Gastrocnemius medialis (tissue), 4 donors: ENCODE data around the gene MYT1. TPM values are rescaled to one million over a fixed set of nuclear protein-coding genes. Genes with fewer than 3 reads are reported as not detected.

Source experiments
- ATAC-seq, 2 donors: fragments of 150-250 bp; one replicate each; pipeline ENCODE4 v1.9.1; 2016
- DNase-seq, 2 donors: peaks; one replicate each; pipeline ENCODE4 v3.0.0-alpha.2; 2019
- H3K27ac ChIP-seq, 4 donors: fragments of 200-600 bp; sonication (generic); 1 replicate in 1 of 4; 2 replicates in 3 of 4; pipeline ENCODE4 v1.5.1; 2016 to 2018; ENCODE audit warnings: mild to moderate bottlenecking in 2 of 4, moderate library complexity in 1 of 4
- H3K27me3 ChIP-seq, 3 donors: fragments of 200-600 bp; sonication (generic) in 2 of 3; 1 replicate in 1 of 3; 2 replicates in 2 of 3; pipeline versions ENCODE4 v1.5.1 to v1.6.0; 2016 to 2019; ENCODE audit warnings: mild to moderate bottlenecking in 1 of 3, moderate library complexity in 1 of 3
- H3K36me3 ChIP-seq, 2 donors: fragments of 200-600 bp; sonication (generic) in 1 of 2; one replicate each; pipeline ENCODE4 v1.5.1; 2017 to 2018
- H3K4me1 ChIP-seq, 2 donors: fragments of 200-600 bp; sonication (generic) in 1 of 2; one replicate each; pipeline ENCODE4 v1.5.1; 2016 to 2017; ENCODE audit warnings: mild to moderate bottlenecking in 2 of 2
- H3K4me3 ChIP-seq, 4 donors: fragments of 200-600 bp; sonication (generic) in 3 of 4; 1 replicate in 1 of 4; 2 replicates in 3 of 4; pipeline ENCODE4 v1.5.1; 2016 to 2019; ENCODE audit warnings: mild to moderate bottlenecking in 2 of 4
- H3K9me3 ChIP-seq, 3 donors: fragments of 200-600 bp; sonication (generic) in 2 of 3; 1 replicate in 1 of 3; 2 replicates in 2 of 3; pipeline ENCODE4 v1.5.1; 2016 to 2019
- POLR2A ChIP-seq, 2 donors: fragments of 450-650 bp; IDR thresholded peaks; one replicate each; pipeline ENCODE4 v1.6.1; 2017; ENCODE audit warnings: antibody characterized with exemption in 2 of 2, mild to moderate bottlenecking in 2 of 2, moderate library complexity in 2 of 2
- in situ Hi-C, 4 donors: fragments of 200-750 bp; cut with MboI; loops; one replicate each; pipeline versions ENCODE4 v1.15.0 to v1.8.0; 2017; ENCODE audit warnings: low sequenced_read_pairs in 4 of 4
- intact Hi-C: fragments of 100-400 bp; cut with DNase I; formaldehyde crosslinking; loops from one replicate; pipeline ENCODE4 v1.15.1; 2023; ENCODE audit warnings: low total_unique reads
- total RNA-seq, 4 donors: library from RNA; depleted of rRNA; stranded (reverse); fragments of >200 nt; gene quantifications; one replicate each; pipeline versions ENCODE4 v1.1.0 to v1.2.3, GENCODE V29; 2016
- TF ChIP-seq, protein P1 (sequence below), 5 experiments: fragments of 450-650 bp in 3 of 5; fragments of 200-600 bp in 2 of 5; sonication (generic) in 2 of 5; IDR thresholded peaks in 4 of 5; conservative IDR thresholded peaks in 1 of 5; 1 replicate in 4 of 5; 2 replicates in 1 of 5; pipeline ENCODE4 v1.5.1; 2016 to 2019; ENCODE audit warnings: antibody characterized with exemption in 5 of 5, mild to moderate bottlenecking in 3 of 5, moderate library complexity in 3 of 5

MYT1 gene
- total RNA-seq, 4 donors from 2014 or later, result not detected

DNA sequence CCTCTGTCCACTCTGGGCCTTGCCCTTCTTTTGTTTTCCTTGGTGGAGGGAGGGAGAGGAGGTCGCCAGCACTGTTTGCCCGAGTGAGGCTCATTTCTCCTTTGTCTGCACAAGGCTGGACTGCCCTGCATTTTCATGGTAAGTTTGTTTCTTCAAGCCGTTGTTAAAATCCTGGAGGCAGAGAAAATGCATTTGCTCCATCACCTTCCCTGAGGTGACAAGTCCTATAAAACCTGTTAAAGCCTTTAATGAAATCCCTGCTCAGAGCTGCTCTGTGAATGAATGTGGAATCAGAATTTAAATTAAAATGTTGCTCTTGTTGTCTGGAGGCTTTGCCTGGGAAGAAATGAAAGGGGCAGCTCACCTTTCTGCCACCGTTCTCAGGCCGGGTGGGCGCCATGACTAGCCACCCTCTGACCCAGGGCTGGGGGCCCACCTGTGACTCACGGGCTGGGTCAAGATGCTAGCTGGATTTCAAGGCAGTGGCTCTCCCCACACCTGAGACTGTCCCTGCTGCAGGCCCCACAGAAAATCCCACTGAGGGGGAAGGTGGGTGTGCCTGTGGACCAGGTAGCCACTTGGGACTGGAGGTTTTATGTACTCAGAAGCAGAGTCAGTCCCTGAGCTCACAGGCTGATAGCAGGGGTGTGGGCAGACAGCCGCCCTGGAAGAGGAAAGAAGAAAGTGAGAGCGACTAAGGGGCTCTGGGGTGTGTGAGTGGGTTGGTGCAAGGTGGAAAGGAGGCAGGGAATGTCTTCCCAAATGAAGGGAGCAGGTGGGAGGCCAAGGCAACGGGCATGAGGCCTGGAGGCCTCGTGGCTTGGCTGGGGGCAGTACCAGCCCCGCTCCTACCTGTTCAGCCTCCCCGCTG lies 24.0 kb upstream of the MYT1 start:
- H3K4me1 ChIP-seq, result no peaks in the 10 kb centered on the region
- no peak overlapping the region for H3K27ac ChIP-seq
- in situ Hi-C loops, result no loop called here
- TF ChIP-seq, protein P1, sequence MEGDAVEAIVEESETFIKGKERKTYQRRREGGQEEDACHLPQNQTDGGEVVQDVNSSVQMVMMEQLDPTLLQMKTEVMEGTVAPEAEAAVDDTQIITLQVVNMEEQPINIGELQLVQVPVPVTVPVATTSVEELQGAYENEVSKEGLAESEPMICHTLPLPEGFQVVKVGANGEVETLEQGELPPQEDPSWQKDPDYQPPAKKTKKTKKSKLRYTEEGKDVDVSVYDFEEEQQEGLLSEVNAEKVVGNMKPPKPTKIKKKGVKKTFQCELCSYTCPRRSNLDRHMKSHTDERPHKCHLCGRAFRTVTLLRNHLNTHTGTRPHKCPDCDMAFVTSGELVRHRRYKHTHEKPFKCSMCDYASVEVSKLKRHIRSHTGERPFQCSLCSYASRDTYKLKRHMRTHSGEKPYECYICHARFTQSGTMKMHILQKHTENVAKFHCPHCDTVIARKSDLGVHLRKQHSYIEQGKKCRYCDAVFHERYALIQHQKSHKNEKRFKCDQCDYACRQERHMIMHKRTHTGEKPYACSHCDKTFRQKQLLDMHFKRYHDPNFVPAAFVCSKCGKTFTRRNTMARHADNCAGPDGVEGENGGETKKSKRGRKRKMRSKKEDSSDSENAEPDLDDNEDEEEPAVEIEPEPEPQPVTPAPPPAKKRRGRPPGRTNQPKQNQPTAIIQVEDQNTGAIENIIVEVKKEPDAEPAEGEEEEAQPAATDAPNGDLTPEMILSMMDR (IDR thresholded peaks at IDR 0.05 in 4 of 5, conservative IDR thresholded peaks at IDR 0.05 in 1 of 5), result no peak
- no peak for TF ChIP-seq POLR2A (IDR thresholded peaks at IDR 0.05)
- ATAC-seq, result no peak
- DNase-seq, result no peak
- no peaks in the 10 kb centered on the region for H3K36me3 ChIP-seq
- no peaks in the 10 kb centered on the region for H3K9me3 ChIP-seq
- intact Hi-C loops, result no loop called here
- H3K4me3 ChIP-seq, result no peak overlapping the region
- H3K27me3 ChIP-seq, result peaks cover 0 to 9% (median 0%) of the 10 kb centered on the region in 3 donors

DNA sequence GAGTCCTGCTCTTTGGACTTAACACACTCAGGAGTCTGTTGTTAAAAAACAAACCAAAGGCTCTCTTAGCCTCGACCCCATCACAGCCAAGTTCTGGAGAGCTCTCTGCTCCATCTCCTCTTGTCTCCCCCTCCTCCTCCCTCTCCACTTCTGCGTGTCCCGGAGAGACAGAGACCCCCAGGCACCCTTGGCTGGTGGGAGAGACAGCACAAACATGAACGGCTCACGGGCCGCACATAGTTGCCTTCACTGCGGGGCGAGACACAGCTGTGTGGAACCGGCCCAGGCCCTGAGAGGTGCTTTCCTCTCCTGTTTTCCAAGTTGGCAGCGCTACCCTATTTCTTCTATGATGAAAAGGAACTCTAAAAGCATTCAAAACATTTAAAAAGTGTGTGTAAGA lies 23.3 kb upstream of the MYT1 start:
- TF ChIP-seq, protein P1 (IDR thresholded peaks at IDR 0.05 in 4 of 5, conservative IDR thresholded peaks at IDR 0.05 in 1 of 5), result no peak
- Histone ChIP-seq H3K36me3 (no peaks in the 10 kb centered on the region), H3K27ac (no peak overlapping the region), H3K9me3 (no peaks in the 10 kb centered on the region), H3K4me3 (no peak overlapping the region), H3K4me1 (no peaks in the 10 kb centered on the region), H3K27me3 (peaks cover 0 to 9% (median 3%) of the 10 kb centered on the region in 3 donors)
- in situ Hi-C loops (no loop called here), intact Hi-C loops (no loop called here)
- no peak for ATAC-seq
- DNase-seq, result no peak

DNA sequence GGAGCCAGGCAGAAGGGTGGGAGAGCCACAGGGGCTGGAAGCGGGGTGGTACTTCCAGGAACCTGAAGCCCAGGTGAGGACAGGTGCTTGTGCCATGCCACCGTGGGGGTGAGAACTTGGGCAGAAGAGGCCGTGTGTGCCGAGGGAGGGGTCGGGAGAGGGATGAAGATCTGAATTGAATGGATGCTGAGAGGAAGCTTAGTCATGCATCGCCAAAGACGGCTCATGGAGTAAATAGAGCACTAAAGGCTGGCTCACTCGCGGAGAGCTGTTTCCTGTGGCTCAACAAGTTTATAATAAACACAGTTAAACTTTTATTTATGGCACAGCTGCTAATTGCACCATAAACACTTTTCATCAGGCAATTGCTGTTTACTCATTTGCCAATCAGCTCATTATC lies 21.7 kb upstream of the MYT1 start:
- in situ Hi-C loops, result no loop called here
- Histone ChIP-seq H3K36me3 (no peaks in the 10 kb centered on the region), H3K4me1 (no peaks in the 10 kb centered on the region), H3K27me3 (peaks cover 0 to 12% (median 5%) of the 10 kb centered on the region in 3 donors), H3K4me3 (no peak overlapping the region), H3K9me3 (no peaks in the 10 kb centered on the region), H3K27ac (no peak overlapping the region)
- ATAC-seq, result no peak
- intact Hi-C loops, result no loop called here
- no peak for DNase-seq
- TF ChIP-seq, protein P1 (IDR thresholded peaks at IDR 0.05 in 4 of 5, conservative IDR thresholded peaks at IDR 0.05 in 1 of 5), result no peak
- TF ChIP-seq POLR2A (IDR thresholded peaks at IDR 0.05), result no peak

DNA sequence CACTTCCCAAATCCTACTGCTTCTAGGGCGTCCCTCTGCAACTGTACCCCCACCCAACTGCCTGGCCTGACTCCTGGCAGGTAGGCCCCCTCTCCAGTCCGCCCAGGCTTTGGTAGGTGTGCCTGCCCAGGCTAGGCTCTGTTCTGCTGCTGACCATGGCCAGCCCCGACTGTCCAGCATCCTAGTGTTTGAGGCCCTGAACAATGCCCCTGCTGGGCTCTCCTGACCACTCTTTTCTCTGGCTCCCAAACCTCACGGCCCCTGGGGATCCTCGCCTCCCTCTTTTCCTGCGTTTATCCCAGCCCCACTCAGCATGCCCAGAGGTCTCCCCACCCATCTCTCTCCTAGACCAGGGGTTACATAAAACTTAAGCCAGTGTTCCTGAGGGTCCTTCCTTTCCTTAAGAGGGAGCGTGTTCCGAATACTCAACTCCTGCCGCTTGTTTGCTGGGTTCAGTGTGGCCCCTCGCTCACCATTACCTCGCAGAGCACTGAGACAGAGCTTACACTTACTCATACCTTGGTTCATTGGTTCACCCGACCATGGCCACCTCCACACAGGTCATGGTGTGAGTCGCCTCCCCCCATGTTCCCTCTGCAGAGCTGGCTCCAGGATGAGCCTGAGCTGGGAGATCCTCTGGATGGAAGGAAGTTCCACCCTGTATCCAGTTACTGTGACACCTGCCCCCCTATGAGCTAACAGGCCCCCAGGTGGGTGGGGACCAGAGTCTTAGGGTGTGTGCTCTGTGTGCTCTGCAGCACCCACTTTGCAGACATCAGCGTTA lies 21.0 kb upstream of the MYT1 start:
- Histone ChIP-seq H3K4me3 (no peak overlapping the region), H3K9me3 (no peaks in the 10 kb centered on the region), H3K36me3 (no peaks in the 10 kb centered on the region), H3K27ac (no peak overlapping the region), H3K4me1 (no peaks in the 10 kb centered on the region), H3K27me3 (peaks cover 0 to 12% (median 5%) of the 10 kb centered on the region in 3 donors)
- no peak for ATAC-seq
- in situ Hi-C loops (no loop called here), intact Hi-C loops (no loop called here)
- TF ChIP-seq, protein P1 (IDR thresholded peaks at IDR 0.05 in 4 of 5, conservative IDR thresholded peaks at IDR 0.05 in 1 of 5), result no peak
- no peak for TF ChIP-seq POLR2A (IDR thresholded peaks at IDR 0.05)
- DNase-seq, result no peak
